Loucy (cell line): ENCODE results near the gene TIMM50.

Source experiments
- H2AFZ ChIP-seq: fragments of 200-600 bp; sonication (generic); 2 replicates; pipeline ENCODE4 v1.6.0; 2016; ENCODE audit warnings: antibody characterized with exemption, mild to moderate bottlenecking, low read length, moderate library complexity
- H3F3A ChIP-seq: fragments of 200-600 bp; 2 replicates; pipeline ENCODE4 v1.6.0; 2016; ENCODE audit warnings: antibody characterized with exemption, low read depth, mild to moderate bottlenecking
- H3K27me3 ChIP-seq: fragments of 200-600 bp; sonication (generic); 2 replicates; pipeline ENCODE4 v1.6.1; 2014; ENCODE audit warnings: low read length, mild to moderate bottlenecking; ENCODE audit not compliant: insufficient read depth, poor library complexity, severe bottlenecking
- H3K36me3 ChIP-seq: fragments of 200-600 bp; sonication (generic); 2 replicates; pipeline ENCODE4 v1.6.1; 2016; ENCODE audit warnings: low read length; ENCODE audit not compliant: insufficient read depth
- H3K4me1 ChIP-seq: fragments of 200-600 bp; sonication (generic); 2 replicates; pipeline ENCODE4 v1.5.1; 2014; ENCODE audit warnings: low read length, mild to moderate bottlenecking; ENCODE audit not compliant: insufficient read depth, poor library complexity, severe bottlenecking
- H3K4me2 ChIP-seq: fragments of 200-600 bp; sonication (generic); 2 replicates; pipeline ENCODE4 v1.6.0; 2014; ENCODE audit warnings: antibody characterized with exemption, low read length, low read depth, mild to moderate bottlenecking; ENCODE audit not compliant: poor library complexity, severe bottlenecking
- H3K4me3 ChIP-seq: fragments of 200-600 bp; sonication (generic); 2 replicates; pipeline ENCODE4 v1.5.1; 2014; ENCODE audit warnings: low read length, mild to moderate bottlenecking, mixed read lengths; ENCODE audit not compliant: poor library complexity, severe bottlenecking
- H3K79me2 ChIP-seq: fragments of 200-600 bp; sonication (generic); 2 replicates; pipeline ENCODE4 v1.6.1; 2014; ENCODE audit warnings: low read length; ENCODE audit not compliant: insufficient read depth
- H3K9ac ChIP-seq: fragments of 200-600 bp; sonication (generic); 2 replicates; pipeline ENCODE4 v1.6.0; 2014; ENCODE audit warnings: mild to moderate bottlenecking, low read depth, low read length, moderate library complexity; ENCODE audit not compliant: poor library complexity, severe bottlenecking
- H3K9me2 ChIP-seq: fragments of 200-600 bp; sonication (generic); replicated peaks from 2 replicates; pipeline ENCODE4 v1.6.1; 2016; ENCODE audit warnings: low read depth, low read length, mixed read lengths
- H3K9me3 ChIP-seq: fragments of 200-600 bp; sonication (generic); 2 replicates; pipeline ENCODE4 v1.6.1; 2014; ENCODE audit warnings: mild to moderate bottlenecking, antibody characterized with exemption, low read length, low read depth; ENCODE audit not compliant: insufficient read depth
- H4K20me1 ChIP-seq: fragments of 200-600 bp; sonication (generic); 2 replicates; pipeline ENCODE4 v1.6.0; 2014; ENCODE audit warnings: antibody characterized with exemption, low read length, mild to moderate bottlenecking; ENCODE audit not compliant: insufficient read depth, poor library complexity, severe bottlenecking
- CTCF ChIP-seq: fragments of 200-600 bp; sonication (generic); conservative IDR thresholded peaks from 2 replicates; pipeline ENCODE4 v1.5.1; 2014; ENCODE audit warnings: mild to moderate bottlenecking, antibody characterized with exemption, low read length
- EZH2phosphoT487 ChIP-seq: fragments of 200-600 bp; IDR thresholded peaks from 2 replicates; pipeline ENCODE4 v1.6.1; 2018; ENCODE audit warnings: antibody characterized with exemption, mild to moderate bottlenecking, moderate library complexity, borderline replicate concordance

The TIMM50 gene

GRCh38 chr19:39497996-39498797 is 17.6 kb downstream of the TIMM50 start:
- Histone ChIP-seq H2AFZ (peak overlapping the region; percentile 93), H3K4me3 (peak overlapping the region; percentile 75), H3K79me2 (no peaks in the 10 kb centered on the region), H3K9ac (peak overlapping the region; percentile 77), H3K9me3 (no peaks in the 10 kb centered on the region), H3K9me2 (no peaks in the 10 kb centered on the region), H3F3A (no peaks in the 10 kb centered on the region), H3K27me3 (no peaks in the 10 kb centered on the region), H3K4me2 (peak overlapping the region; percentile 86), H4K20me1 (no peaks in the 10 kb centered on the region), H3K36me3 (no peaks in the 10 kb centered on the region), H3K4me1 (peaks cover 7% of the 10 kb centered on the region)
- peak; percentile 53 for TF ChIP-seq CTCF
- no peak for TF ChIP-seq EZH2phosphoT487

GRCh38 chr19:39498798-39499642 is 18.4 kb downstream of the TIMM50 start, which contains the start of gene DLL3:
Gene DLL3, plus strand, starts transcription at chr19:39498947. Its CDS starts 28 bp downstream, at chr19:39498975.
- H3K4me1 ChIP-seq: peaks cover 7% of the 10 kb centered on the region
- H3K4me2 ChIP-seq: peak within 1 kb of the TSS; percentile 86
- H3K79me2 ChIP-seq: no peaks in the 10 kb centered on the region
- H3K9me2 ChIP-seq: no peaks in the 10 kb centered on the region
- peak within 1 kb of the TSS; percentile 93 for H2AFZ ChIP-seq
- no peaks in the 10 kb centered on the region for H3K27me3 ChIP-seq
- peak within 1 kb of the TSS; percentile 75 for H3K4me3 ChIP-seq
- H3K36me3 ChIP-seq: no peaks in the 10 kb centered on the region
- H3K9ac ChIP-seq: peak within 1 kb of the TSS; percentile 77
- TF ChIP-seq CTCF: no peak
- TF ChIP-seq EZH2phosphoT487: no peak
- H3F3A ChIP-seq: no peaks in the 10 kb centered on the region
- no peaks in the 10 kb centered on the region for H3K9me3 ChIP-seq
- no peaks in the 10 kb centered on the region for H4K20me1 ChIP-seq

- Histone ChIP-seq H3K4me2 (no peak overlapping the region), H4K20me1 (no peaks in the 10 kb centered on the region), H3K9me3 (no peaks in the 10 kb centered on the region), H3K9me2 (no peaks in the 10 kb centered on the region), H3K9ac (no peak overlapping the region), H3K27me3 (no peaks in the 10 kb centered on the region), H3K4me1 (peaks cover 7% of the 10 kb centered on the region), H3F3A (no peaks in the 10 kb centered on the region), H3K4me3 (no peak overlapping the region), H3K36me3 (no peaks in the 10 kb centered on the region), H2AFZ (no peak overlapping the region), H3K79me2 (no peaks in the 10 kb centered on the region)
- no peak for TF ChIP-seq CTCF
Measured at GRCh38 chr19:39499932-39500331, 19.3 kb downstream of the TIMM50 start.
